Activated CD4-positive, alpha-beta memory T cell treated with anti-CD3 and anti-CD28 coated beads for 36 hours (primary cell): ENCODE data around the gene PNISR. TPM values are rescaled to one million over a fixed set of nuclear protein-coding genes. Genes with fewer than 3 reads are reported as not detected.

ENCODE experiments used
- CTCF ChIA-PET: fragments of 350-600 bp; sonication (Branson Sonifier 250); formaldehyde crosslinking; loops from one replicate; lab custom pipeline; 2021; ENCODE audit warnings: antibody characterized with exemption, inconsistent platforms; lab: Charles Lee
- POLR2A ChIA-PET: fragments of 350-600 bp; sonication (Branson Sonifier 250); formaldehyde crosslinking; loops from one replicate; lab custom pipeline; 2021; ENCODE audit warnings: antibody characterized with exemption; lab: Charles Lee
- DNase-seq: peaks from one replicate; pipeline ENCODE4 v3.0.0-alpha.2; 2020
- H3K27ac Mint-ChIP-seq: one replicate; pipeline ENCODE4 v1.8.0; 2021; ENCODE audit warnings: mixed read lengths
- H3K27me3 Mint-ChIP-seq: one replicate; pipeline ENCODE4 v1.8.0; 2021; ENCODE audit warnings: mixed read lengths
- H3K36me3 Mint-ChIP-seq: one replicate; pipeline ENCODE4 v1.8.0; 2021; ENCODE audit warnings: mixed read lengths
- H3K4me1 Mint-ChIP-seq: one replicate; pipeline ENCODE4 v1.8.0; 2021; ENCODE audit warnings: low read depth, mixed read lengths
- H3K4me3 Mint-ChIP-seq: one replicate; pipeline ENCODE4 v1.8.0; 2021; ENCODE audit warnings: mild to moderate bottlenecking, mixed read lengths
- H3K9me3 Mint-ChIP-seq: one replicate; pipeline ENCODE4 v1.8.0; 2021; ENCODE audit warnings: mixed read lengths
- intact Hi-C: fragments of 100-400 bp; cut with micrococcal nuclease; formaldehyde crosslinking; loops from one replicate; pipeline ENCODE4 v1.15.1; 2023
- total RNA-seq, 2 experiments: library from RNA; stranded (reverse); gene quantifications; one replicate each; pipeline ENCODE4 v1.2.3, GENCODE V29; 2021

PNISR gene
- total RNA-seq, 2 experiments from 2014 or later = 101 to 115 TPM

- ChIA-PET POLR2A (interaction anchor here (0.8 to 1.6 kb wide), 3 partner anchors 10 to 96 kb away, joined by 3 to 5 read pairs (median 3); partner anchors contain the start of gene COQ3), CTCF (interaction anchor here (0.7 to 2.4 kb wide), 10 partner anchors 8 to 98 kb away, joined by 3 to 31 read pairs (median 6); partner anchors contain the start of gene COQ3)
- Mint-ChIP-seq H3K4me1 (peaks cover 51% of the 10 kb centered on the region), H3K4me3 (peak overlapping the region; percentile 82), H3K27ac (peak overlapping the region; percentile 98), H3K36me3 (peaks cover 25% of the 10 kb centered on the region), H3K27me3 (no peaks in the 10 kb centered on the region), H3K9me3 (no peaks in the 10 kb centered on the region)
- intact Hi-C loops = loop anchor here (1.0 kb wide), 1 partner anchor 62 kb away; no protein-coding TSS in a partner anchor
- DNase-seq = no peak
Measured at GRCh38 chr6:99426451-99426757, 1.3 kb upstream of the PNISR start.

- Mint-ChIP-seq H3K36me3 (peaks cover 27% of the 10 kb centered on the region), H3K27ac (peak overlapping the region; percentile 98), H3K9me3 (no peaks in the 10 kb centered on the region), H3K4me1 (peaks cover 56% of the 10 kb centered on the region), H3K27me3 (no peaks in the 10 kb centered on the region), H3K4me3 (peak overlapping the region; percentile 82)
- ChIA-PET POLR2A (interaction anchor here (0.8 to 1.6 kb wide), 5 partner anchors 9 to 96 kb away, joined by 3 to 5 read pairs (median 3); partner anchors contain the start of genes COQ3 and USP45), CTCF (interaction anchor here (0.7 to 2.4 kb wide), 11 partner anchors 8 to 97 kb away, joined by 3 to 31 read pairs (median 5); partner anchors contain the start of gene COQ3)
- peak; percentile 76 for DNase-seq
- intact Hi-C loops = loop anchor here (1.0 kb wide), 7 partner anchors 33 to 142 kb away; partner anchors contain the start of genes CCNC and USP45
Measured at GRCh38 chr6:99425647-99426450, 741 bp upstream of the PNISR start.

- Mint-ChIP-seq H3K4me1 (peaks cover 67% of the 10 kb centered on the region), H3K27ac (peak overlapping the region; percentile 98), H3K27me3 (no peaks in the 10 kb centered on the region), H3K36me3 (peaks cover 28% of the 10 kb centered on the region), H3K9me3 (no peaks in the 10 kb centered on the region), H3K4me3 (peak overlapping the region; percentile 82)
- DNase-seq = no peak
- POLR2A ChIA-PET = interaction anchor here (1.0 kb wide), 1 partner anchor 29 kb away, joined by 4 read pairs; no protein-coding TSS in a partner anchor
- CTCF ChIA-PET = interaction anchor here (0.8 to 2.4 kb wide), 6 partner anchors 9 to 93 kb away, joined by 3 to 31 read pairs (median 4); no protein-coding TSS in a partner anchor
- intact Hi-C loops = loop anchor here (5.0 kb wide), 1 partner anchor 477 kb away; the partner anchor contains the start of gene FBXL4
Measured at GRCh38 chr6:99424022-99424421, 1.1 kb downstream of the PNISR start.

GRCh38 chr6:99422912-99423311 lies 2.2 kb downstream of the PNISR start:
- Mint-ChIP-seq H3K4me1 (peaks cover 69% of the 10 kb centered on the region), H3K4me3 (no peak overlapping the region), H3K27ac (no peak overlapping the region), H3K36me3 (peaks cover 26% of the 10 kb centered on the region), H3K27me3 (no peaks in the 10 kb centered on the region), H3K9me3 (no peaks in the 10 kb centered on the region)
- ChIA-PET POLR2A (no interaction called here), CTCF (interaction anchor here (0.6 to 2.0 kb wide), 2 partner anchors 10 to 99 kb away, joined by 3 to 5 read pairs; no protein-coding TSS in a partner anchor)
- intact Hi-C loops = loop anchor here (5.0 kb wide), 1 partner anchor 476 kb away; the partner anchor contains the start of gene FBXL4
- no peak for DNase-seq

- Mint-ChIP-seq H3K4me1 (peaks cover 59% of the 10 kb centered on the region), H3K4me3 (no peak overlapping the region), H3K9me3 (no peaks in the 10 kb centered on the region), H3K27me3 (no peaks in the 10 kb centered on the region), H3K27ac (peak overlapping the region; percentile 60), H3K36me3 (peaks cover 21% of the 10 kb centered on the region)
- ChIA-PET POLR2A (interaction anchor here (1.2 to 2.1 kb wide), 2 partner anchors 9 to 23 kb away, joined by 3 to 8 read pairs; partner anchors contain the start of gene COQ3), CTCF (interaction anchor here (0.7 to 1.6 kb wide), 2 partner anchors 15 to 87 kb away, joined by 3 to 7 read pairs; no protein-coding TSS in a partner anchor)
- intact Hi-C loops = no loop called here
- no peak for DNase-seq
Measured at GRCh38 chr6:99416892-99417767, 8.0 kb downstream of the PNISR start.

GRCh38 chr6:99416226-99416625 lies 8.9 kb downstream of the PNISR start:
- no peak for DNase-seq
- peaks cover 19% of the 10 kb centered on the region for H3K36me3 Mint-ChIP-seq
- no peak overlapping the region for H3K27ac Mint-ChIP-seq
- ChIA-PET POLR2A (interaction anchor here (1.2 to 2.1 kb wide), 2 partner anchors 10 to 22 kb away, joined by 3 to 8 read pairs; partner anchors contain the start of gene COQ3), CTCF (interaction anchor here (0.7 to 1.6 kb wide), 2 partner anchors 14 to 86 kb away, joined by 3 to 7 read pairs; no protein-coding TSS in a partner anchor)
- no peaks in the 10 kb centered on the region for H3K27me3 Mint-ChIP-seq
- H3K4me1 Mint-ChIP-seq = peaks cover 58% of the 10 kb centered on the region
- H3K4me3 Mint-ChIP-seq = no peak overlapping the region
- intact Hi-C loops = no loop called here
- no peaks in the 10 kb centered on the region for H3K9me3 Mint-ChIP-seq

- CTCF ChIA-PET = interaction anchor here (1.8 to 2.2 kb wide), 3 partner anchors 10 to 85 kb away, joined by 5 to 9 read pairs (median 6); partner anchors contain the start of gene PNISR
- Mint-ChIP-seq H3K9me3 (no peaks in the 10 kb centered on the region), H3K4me3 (no peak overlapping the region), H3K27me3 (no peaks in the 10 kb centered on the region), H3K27ac (no peak overlapping the region), H3K4me1 (peaks cover 55% of the 10 kb centered on the region), H3K36me3 (peaks cover 24% of the 10 kb centered on the region)
- intact Hi-C loops = no loop called here
- POLR2A ChIA-PET = no interaction called here
- no peak for DNase-seq
Measured at GRCh38 chr6:99415446-99415845, 9.7 kb downstream of the PNISR start.

GRCh38 chr6:99412065-99412464 lies 13.0 kb downstream of the PNISR start:
- no peak overlapping the region for H3K27ac Mint-ChIP-seq
- peaks cover 40% of the 10 kb centered on the region for H3K36me3 Mint-ChIP-seq
- no peak overlapping the region for H3K4me3 Mint-ChIP-seq
- intact Hi-C loops = no loop called here
- H3K9me3 Mint-ChIP-seq = no peaks in the 10 kb centered on the region
- H3K4me1 Mint-ChIP-seq = peaks cover 38% of the 10 kb centered on the region
- DNase-seq = no peak
- CTCF ChIA-PET = no interaction called here
- POLR2A ChIA-PET = no interaction called here
- H3K27me3 Mint-ChIP-seq = no peaks in the 10 kb centered on the region

GRCh38 chr6:99409672-99410071 lies 15.4 kb downstream of the PNISR start:
- CTCF ChIA-PET = interaction anchor here (1.0 to 1.7 kb wide), 2 partner anchors 15 to 79 kb away, joined by 3 to 4 read pairs; no protein-coding TSS in a partner anchor
- no peak for DNase-seq

GRCh38 chr6:99407076-99407475 lies 18.0 kb downstream of the PNISR start:
- Mint-ChIP-seq H3K27me3 (no peaks in the 10 kb centered on the region), H3K27ac (no peak overlapping the region), H3K9me3 (no peaks in the 10 kb centered on the region), H3K4me1 (peaks cover 11% of the 10 kb centered on the region), H3K36me3 (peaks cover 53% of the 10 kb centered on the region), H3K4me3 (no peak overlapping the region)
- CTCF ChIA-PET = interaction anchor here (1.0 kb wide), 1 partner anchor 340 kb away, joined by 3 read pairs; no protein-coding TSS in a partner anchor
- no peak for DNase-seq
- POLR2A ChIA-PET = no interaction called here
- intact Hi-C loops = no loop called here

More at GRCh38 chr6:99409672-99410071, 15.4 kb downstream of the PNISR start:
- no peaks in the 10 kb centered on the region for H3K9me3 Mint-ChIP-seq
- peaks cover 22% of the 10 kb centered on the region for H3K4me1 Mint-ChIP-seq
- no peak overlapping the region for H3K27ac Mint-ChIP-seq
- H3K36me3 Mint-ChIP-seq = peaks cover 46% of the 10 kb centered on the region
- H3K27me3 Mint-ChIP-seq = no peaks in the 10 kb centered on the region
- no peak overlapping the region for H3K4me3 Mint-ChIP-seq
- POLR2A ChIA-PET = interaction anchor here (0.6 kb wide), 1 partner anchor 13 kb away, joined by 4 read pairs; no protein-coding TSS in a partner anchor
- intact Hi-C loops = no loop called here

- no peak overlapping the region for H3K4me3 Mint-ChIP-seq
- ChIA-PET CTCF (interaction anchor here (0.6 to 4.2 kb wide), 5 partner anchors 14 to 72 kb away, joined by 3 to 16 read pairs (median 3); partner anchors contain the start of gene PNISR), POLR2A (interaction anchor here (0.6 to 0.7 kb wide), 2 partner anchors 20 to 112 kb away, joined by 3 read pairs; no protein-coding TSS in a partner anchor)
- intact Hi-C loops = no loop called here
- no peaks in the 10 kb centered on the region for H3K27me3 Mint-ChIP-seq
- H3K27ac Mint-ChIP-seq = no peak overlapping the region
- DNase-seq = no peak
- H3K36me3 Mint-ChIP-seq = peaks cover 44% of the 10 kb centered on the region
- no peaks in the 10 kb centered on the region for H3K9me3 Mint-ChIP-seq
- H3K4me1 Mint-ChIP-seq = no peaks in the 10 kb centered on the region
Measured at GRCh38 chr6:99402448-99402847, 22.7 kb downstream of the PNISR start.
